Astrocyte of the cerebellum (primary cell): Measurements from ENCODE around the gene SELENOM.

Experiments used
- DNase-seq: peaks from one replicate; pipeline ENCODE4 v3.0.0-alpha.2; 2011; ENCODE audit warnings: low read depth
- H3K4me3 ChIP-seq: 2 replicates; pipeline ENCODE4 v1.5.1; 2011; ENCODE audit warnings: mild to moderate bottlenecking, low read depth, low read length, moderate library complexity
- CTCF ChIP-seq: IDR thresholded peaks from 2 replicates; pipeline ENCODE4 v1.5.1; 2012; ENCODE audit warnings: low read length, low read depth, moderate library complexity, mild to moderate bottlenecking; ENCODE audit errors: missing control alignments
- in situ Hi-C: cut with HindIII; loops from 2 replicates; pipeline ENCODE4 v1.10.0; 2017; ENCODE audit warnings: low sequenced_read_pairs

Gene SELENOM

GRCh38 chr22:31141551-31141950 is 34.2 kb upstream of the SELENOM start:
- TF ChIP-seq CTCF, result no peak
- no peak overlapping the region for H3K4me3 ChIP-seq
- no peak for DNase-seq
- in situ Hi-C loops, result no loop called here

DNA sequence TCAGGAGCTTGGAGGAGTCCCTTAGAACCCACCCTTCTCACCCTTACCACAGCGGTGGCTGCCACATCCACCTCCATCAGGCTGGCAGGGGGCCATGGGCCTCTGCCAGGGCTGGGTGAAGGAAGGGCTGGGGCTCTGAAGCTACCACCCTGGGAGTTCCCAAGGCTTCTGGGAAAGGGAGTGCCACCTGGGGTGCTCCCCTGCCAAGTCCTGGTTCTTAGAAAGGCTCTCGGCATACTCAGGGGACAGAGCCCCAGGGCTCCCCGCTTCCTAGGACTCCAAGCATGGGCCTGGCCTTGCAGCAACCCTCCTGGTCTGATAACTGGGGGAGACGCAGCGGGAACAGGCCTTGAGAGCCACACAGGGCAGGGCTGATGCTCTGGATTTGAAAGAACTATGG is 33.4 kb upstream of the SELENOM start:
- H3K4me3 ChIP-seq, result no peak overlapping the region
- no peak for TF ChIP-seq CTCF
- DNase-seq, result no peak
- in situ Hi-C loops, result no loop called here

DNA sequence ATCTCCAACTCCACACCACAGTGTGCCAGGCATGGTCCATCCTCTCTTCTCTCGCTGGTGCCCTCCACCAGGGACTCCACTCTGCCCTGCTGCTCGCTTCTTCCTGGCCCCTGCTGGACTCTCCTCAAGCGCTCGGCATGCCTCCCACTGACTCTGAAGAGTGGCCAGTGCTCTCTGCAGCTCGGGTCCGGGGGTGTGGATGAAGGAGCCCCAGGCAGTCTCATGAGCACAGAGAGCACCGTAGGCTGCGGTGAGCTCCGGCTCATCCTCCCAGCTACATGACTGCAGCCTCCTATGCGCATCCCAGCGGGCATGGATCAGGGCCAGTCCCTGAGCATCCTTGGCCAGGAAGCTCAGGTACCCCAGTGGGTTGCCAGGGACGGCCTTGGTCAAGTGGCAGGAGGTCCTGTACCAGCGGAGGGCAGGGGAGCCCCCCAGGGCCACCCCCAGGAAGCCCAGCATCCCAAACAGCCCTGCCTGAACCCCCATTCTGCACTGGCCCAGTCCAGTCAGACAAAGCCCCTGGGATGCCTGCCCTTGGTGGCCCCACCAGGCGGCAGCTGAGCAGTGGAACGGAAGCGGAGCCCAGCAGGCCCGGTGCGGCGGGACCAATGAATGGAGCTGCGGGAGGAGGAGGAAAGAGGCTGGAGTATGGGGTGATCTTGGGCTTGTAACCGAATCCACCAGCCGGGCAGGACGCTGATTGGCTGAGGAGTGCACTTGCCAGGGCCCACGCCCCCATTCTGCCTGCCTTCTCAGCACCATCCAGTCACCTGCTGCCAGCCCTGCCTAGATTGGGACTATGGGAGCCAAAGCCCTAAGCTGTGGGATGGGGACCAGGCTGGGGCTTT is 32.7 kb upstream of the SELENOM start, which contains the start of gene PLA2G3:
Gene PLA2G3 (minus strand): TSS at position 643 of the 851 bp plus-strand sequence. CDS start 154 bp downstream, at position 489.
- in situ Hi-C loops, result no loop called here
- peak; percentile 16 for DNase-seq
- H3K4me3 ChIP-seq, result no peak within 1 kb of the TSS
- no peak for TF ChIP-seq CTCF

- no peak for TF ChIP-seq CTCF
- in situ Hi-C loops, result no loop called here
- no peak for DNase-seq
- H3K4me3 ChIP-seq, result no peak overlapping the region
Observed at GRCh38 chr22:31139066-31139465, 31.7 kb upstream of the SELENOM start.

DNA sequence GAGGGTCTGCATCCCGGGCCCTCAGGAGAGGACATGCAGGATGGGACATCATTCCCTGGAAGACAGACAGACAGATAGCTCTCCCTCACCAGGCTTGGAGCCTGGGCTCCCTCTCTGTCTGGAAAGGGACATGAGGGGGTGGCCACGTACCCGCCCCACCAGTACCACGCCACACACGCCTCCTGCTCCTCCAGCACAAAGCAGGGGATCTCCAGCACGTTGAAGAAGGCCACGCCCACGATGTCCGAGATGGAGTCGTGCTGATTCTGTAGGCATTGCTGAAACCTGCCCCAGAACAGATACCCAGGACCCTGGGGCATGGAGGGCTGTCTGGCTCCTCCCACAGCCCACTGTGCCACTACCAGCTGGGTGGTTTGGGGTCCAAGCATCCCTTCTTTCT is 30.8 kb upstream of the SELENOM start:
- no peak for DNase-seq
- H3K4me3 ChIP-seq, result no peak overlapping the region
- TF ChIP-seq CTCF, result no peak
- in situ Hi-C loops, result no loop called here

- no peak overlapping the region for H3K4me3 ChIP-seq
- in situ Hi-C loops, result no loop called here
- TF ChIP-seq CTCF, result no peak
- no peak for DNase-seq
Observed at GRCh38 chr22:31137721-31138120, 30.4 kb upstream of the SELENOM start.
